Transverse colon (tissue), 4 donors: ENCODE data around the gene FAM9C.

ENCODE experiments used
- CTCF ChIP-seq, 5 experiments: fragments of 200-600 bp in 3 of 5; fragments of 450-650 bp in 2 of 5; sonication (generic) in 3 of 5; IDR thresholded peaks; 1 replicate in 2 of 5; 2 replicates in 3 of 5; pipeline ENCODE4 v1.5.1; 2016 to 2017; ENCODE audit warnings: antibody characterized with exemption in 5 of 5, inconsistent platforms in 3 of 5, mild to moderate bottlenecking in 2 of 5, moderate library complexity in 1 of 5
- EP300 ChIP-seq: sonication (generic); formaldehyde crosslinking; IDR thresholded peaks from one replicate; pipeline ENCODE4 v1.6.1; 2017; ENCODE audit warnings: antibody characterized with exemption, low read depth
- POLR2A ChIP-seq: fragments of 450-650 bp; IDR thresholded peaks from one replicate; pipeline ENCODE4 v1.6.1; 2016; ENCODE audit warnings: antibody characterized with exemption, mild to moderate bottlenecking, moderate library complexity
- POLR2AphosphoS5 ChIP-seq, 3 donors: sonication (generic); formaldehyde crosslinking; IDR thresholded peaks; one replicate each; pipeline ENCODE4 v1.6.1; 2016; ENCODE audit warnings: antibody characterized with exemption in 3 of 3

- TF ChIP-seq POLR2AphosphoS5 (IDR thresholded peaks at IDR 0.05) (no peak), CTCF (IDR thresholded peaks at IDR 0.05) (no peak), EP300 (no peak), POLR2A (no peak)
These were observed 57.5 kb downstream of the FAM9C start for GRCh38 chrX:12986886-12987285.
